HG02943 (cell line): ENCODE data around the gene PPP1R9A.

ENCODE experiments used
- ATAC-seq: cut with Tn5 transposase; IDR thresholded peaks from one replicate; pipeline ENCODE4 v1.9.1; 2021; ENCODE audit warnings: mild to moderate bottlenecking, low read depth, moderate library complexity; ENCODE audit not compliant: unreplicated experiment

The PPP1R9A gene

DNA sequence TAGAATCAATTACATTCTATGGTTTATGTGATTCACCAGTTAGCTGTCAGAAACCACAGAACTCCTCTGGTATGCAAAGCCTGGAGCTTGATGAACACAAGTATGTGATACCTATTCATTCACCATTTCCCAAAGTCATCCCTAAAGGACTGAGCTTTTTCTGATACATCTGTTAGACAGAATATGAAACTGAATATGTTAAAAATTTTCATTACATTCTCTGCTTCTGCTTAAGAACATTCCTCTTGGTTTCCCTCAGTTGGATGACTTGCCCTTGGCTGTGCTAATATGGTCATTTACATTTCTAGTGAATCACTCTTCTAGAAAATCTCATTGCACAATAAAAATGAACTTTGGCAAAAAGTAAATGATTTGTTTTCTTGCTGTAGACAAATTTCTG, 427.7 kb downstream of the PPP1R9A start:
- ATAC-seq, result no peak

DNA sequence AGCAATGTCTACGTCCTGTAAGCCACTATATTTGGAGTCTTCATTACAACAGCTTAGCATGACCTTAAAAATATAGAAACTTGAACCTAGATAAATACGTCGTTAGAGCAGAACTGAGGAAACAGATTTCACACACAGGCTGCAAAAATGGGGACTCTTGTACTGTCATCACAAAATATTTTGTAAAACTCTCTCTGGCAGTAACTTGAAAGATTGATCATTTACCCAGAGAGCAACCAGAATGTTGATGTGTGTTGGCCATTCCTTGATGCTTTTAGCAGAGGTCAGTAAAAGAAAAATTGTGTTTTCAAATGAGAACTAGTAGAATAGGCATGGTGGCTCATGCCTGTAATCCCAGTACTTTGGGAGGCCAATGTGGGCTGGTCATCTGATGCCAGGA, 431.4 kb downstream of the PPP1R9A start:
- no peak for ATAC-seq

- no peak for ATAC-seq
These were observed 433.1 kb downstream of the PPP1R9A start for GRCh38 chr7:95340491-95340890.

DNA sequence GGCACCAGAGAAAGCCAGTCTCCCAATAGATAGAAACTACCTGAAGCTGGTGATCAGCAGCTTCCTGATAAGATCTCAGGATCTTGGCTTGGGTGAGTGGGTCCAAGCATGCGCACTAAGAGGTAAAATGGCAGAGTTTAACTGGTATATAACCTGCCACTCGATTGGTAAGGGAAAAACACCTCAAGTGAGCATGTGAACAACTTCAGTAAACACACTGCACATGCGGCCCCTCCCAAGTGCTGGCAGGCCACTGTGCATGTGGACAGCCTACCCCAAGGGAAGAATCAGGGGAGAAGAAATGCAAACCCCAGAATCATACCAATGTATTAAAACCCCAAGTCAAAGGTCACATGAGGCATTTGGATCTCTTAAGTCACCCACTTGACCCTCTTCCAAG, 434.6 kb downstream of the PPP1R9A start:
- no peak for ATAC-seq

DNA sequence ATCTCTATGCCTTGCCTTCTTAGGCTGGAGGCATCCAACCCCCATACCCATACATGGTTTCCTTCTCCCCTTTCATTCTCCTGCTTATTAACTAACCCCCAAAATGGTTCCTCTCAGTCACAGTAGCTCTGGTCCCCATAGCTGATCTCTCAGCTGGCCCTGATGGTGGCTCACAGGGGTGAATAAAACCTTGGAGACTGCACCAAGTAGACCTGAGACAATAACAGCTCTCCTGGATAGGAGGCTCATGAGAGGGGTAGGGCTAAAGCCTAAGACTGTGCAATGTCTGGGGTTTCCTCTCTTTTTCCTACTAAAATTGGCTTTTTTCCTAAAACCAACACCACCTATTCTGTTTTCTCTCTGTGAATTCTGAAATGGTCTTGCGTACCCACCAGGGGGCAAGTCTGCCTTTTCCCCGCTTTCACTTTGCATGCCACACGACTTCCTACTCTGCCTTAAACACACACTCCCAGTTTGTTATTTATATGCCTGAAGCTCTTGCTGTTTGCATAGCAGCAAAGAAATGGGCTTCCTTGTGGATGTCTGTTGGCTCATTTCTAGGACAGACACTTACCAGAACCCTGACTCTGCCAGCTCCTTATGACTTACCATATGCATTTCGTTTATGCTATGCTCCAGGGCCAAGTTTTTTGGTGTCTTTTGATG, 435.4 kb downstream of the PPP1R9A start:
- no peak for ATAC-seq
